ENCODE results near the gene UBE3A.

The UBE3A gene

GRCh38 chr15:25339431-25339830 lies 99.4 kb downstream of the UBE3A start:
- no peaks in the 10 kb centered on the region for H3K27me3 ChIP-seq (replicated peaks)
- H3K4me3 ChIP-seq (ENCODE audit: low read depth, low read length): no peak overlapping the region
- H3K36me3 ChIP-seq (replicated peaks): peaks cover 10% of the 10 kb centered on the region
- in situ Hi-C loops (cut with HindIII; ENCODE audit: low pct_ligation_motif_present, low sequenced_read_pairs): no loop called here
- no peak overlapping the region for H3K27ac ChIP-seq
- no peak for DNase-seq
- TF ChIP-seq CTCF (IDR thresholded peaks at IDR 0.05; ENCODE audit: low read depth, low read length, missing control alignments): no peak

GRCh38 chr15:25335279-25335678 lies 103.5 kb downstream of the UBE3A start:
- no peak for DNase-seq
- in situ Hi-C loops (cut with HindIII; ENCODE audit: low pct_ligation_motif_present, low sequenced_read_pairs): no loop called here
- Histone ChIP-seq H3K36me3 (replicated peaks) (peaks cover 10% of the 10 kb centered on the region), H3K27ac (no peak overlapping the region), H3K4me3 (ENCODE audit: low read depth, low read length) (no peak overlapping the region), H3K27me3 (replicated peaks) (no peaks in the 10 kb centered on the region)
- TF ChIP-seq CTCF (IDR thresholded peaks at IDR 0.05; ENCODE audit: low read depth, low read length, missing control alignments): no peak

GRCh38 chr15:25333049-25333448 lies 105.8 kb downstream of the UBE3A start:
- no peak overlapping the region for H3K27ac ChIP-seq
- H3K36me3 ChIP-seq (replicated peaks): peaks cover 2% of the 10 kb centered on the region
- DNase-seq: no peak
- in situ Hi-C loops (cut with HindIII; ENCODE audit: low pct_ligation_motif_present, low sequenced_read_pairs): no loop called here
- no peak for TF ChIP-seq CTCF (IDR thresholded peaks at IDR 0.05; ENCODE audit: low read depth, low read length, missing control alignments)
- H3K4me3 ChIP-seq (ENCODE audit: low read depth, low read length): no peak overlapping the region
- H3K27me3 ChIP-seq (replicated peaks): no peaks in the 10 kb centered on the region

- Histone ChIP-seq H3K27me3 (replicated peaks) (no peaks in the 10 kb centered on the region), H3K36me3 (replicated peaks) (no peaks in the 10 kb centered on the region), H3K4me3 (ENCODE audit: low read depth, low read length) (no peak overlapping the region), H3K27ac (no peak overlapping the region)
- in situ Hi-C loops (cut with HindIII; ENCODE audit: low pct_ligation_motif_present, low sequenced_read_pairs): no loop called here
- no peak for DNase-seq
- TF ChIP-seq CTCF (IDR thresholded peaks at IDR 0.05; ENCODE audit: low read depth, low read length, missing control alignments): no peak
These were observed 106.5 kb downstream of the UBE3A start for GRCh38 chr15:25332306-25332705.

- no peak overlapping the region for H3K27ac ChIP-seq
- no peaks in the 10 kb centered on the region for H3K27me3 ChIP-seq (replicated peaks)
- H3K36me3 ChIP-seq (replicated peaks): no peaks in the 10 kb centered on the region
- in situ Hi-C loops (cut with HindIII; ENCODE audit: low pct_ligation_motif_present, low sequenced_read_pairs): no loop called here
- DNase-seq: no peak
- TF ChIP-seq CTCF (IDR thresholded peaks at IDR 0.05; ENCODE audit: low read depth, low read length, missing control alignments): no peak
- no peak overlapping the region for H3K4me3 ChIP-seq (ENCODE audit: low read depth, low read length)
These were observed 107.0 kb downstream of the UBE3A start for GRCh38 chr15:25331860-25332259.

- Histone ChIP-seq H3K4me3 (ENCODE audit: low read depth, low read length) (no peak overlapping the region), H3K27ac (no peak overlapping the region), H3K36me3 (replicated peaks) (no peaks in the 10 kb centered on the region), H3K27me3 (replicated peaks) (no peaks in the 10 kb centered on the region)
- no peak for DNase-seq
- no peak for TF ChIP-seq CTCF (IDR thresholded peaks at IDR 0.05; ENCODE audit: low read depth, low read length, missing control alignments)
- in situ Hi-C loops (cut with HindIII; ENCODE audit: low pct_ligation_motif_present, low sequenced_read_pairs): no loop called here
These were observed 107.4 kb downstream of the UBE3A start for GRCh38 chr15:25331404-25331803.
